Head of caudate nucleus (tissue), 42 donors: ENCODE measurements around the gene KIRREL3.

Experiments
- DNase-seq, 42 donors: peaks; one replicate each; pipeline versions ENCODE4 v3.0.0 to v3.0.0-alpha.2; 2020 to 2021; ENCODE audit warnings: mixed read lengths in 7 of 42
- intact Hi-C: fragments of 100-400 bp; cut with DNase I; formaldehyde crosslinking; loops from one replicate; pipeline ENCODE4 v1.15.0; 2022

Gene KIRREL3

DNA sequence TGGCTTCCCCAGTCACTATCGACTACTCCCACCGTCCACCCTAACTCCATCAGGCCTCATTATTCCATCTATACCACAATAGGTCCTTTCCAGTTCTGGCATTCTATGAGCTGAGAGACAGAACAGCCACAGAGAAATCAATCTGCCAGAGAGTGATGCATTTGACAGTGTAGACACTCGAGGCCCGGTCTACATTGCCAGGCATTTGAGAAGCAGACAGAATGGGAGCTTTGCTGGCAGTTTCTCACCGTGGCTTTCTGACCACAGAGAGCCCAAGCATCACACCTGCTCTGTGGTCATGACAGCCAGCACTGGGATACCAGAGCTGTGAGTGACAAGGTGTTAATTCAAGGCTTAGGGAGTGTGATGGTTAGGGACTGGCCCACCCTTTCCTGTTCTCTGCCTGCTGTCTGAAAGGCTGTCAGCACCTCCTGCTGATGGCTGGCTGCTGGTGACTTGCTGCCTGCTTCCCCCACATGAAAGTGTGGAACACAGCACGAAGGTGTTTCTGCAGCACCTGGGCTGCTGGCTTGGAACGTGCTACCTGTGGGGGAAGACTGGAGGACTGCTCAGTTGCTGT, 137.8 kb downstream of the KIRREL3 start:
- intact Hi-C loops, result no loop called here
- DNase-seq, result peak in 8 of 42 donors; percentile 22 to 53 (median 38)

DNA sequence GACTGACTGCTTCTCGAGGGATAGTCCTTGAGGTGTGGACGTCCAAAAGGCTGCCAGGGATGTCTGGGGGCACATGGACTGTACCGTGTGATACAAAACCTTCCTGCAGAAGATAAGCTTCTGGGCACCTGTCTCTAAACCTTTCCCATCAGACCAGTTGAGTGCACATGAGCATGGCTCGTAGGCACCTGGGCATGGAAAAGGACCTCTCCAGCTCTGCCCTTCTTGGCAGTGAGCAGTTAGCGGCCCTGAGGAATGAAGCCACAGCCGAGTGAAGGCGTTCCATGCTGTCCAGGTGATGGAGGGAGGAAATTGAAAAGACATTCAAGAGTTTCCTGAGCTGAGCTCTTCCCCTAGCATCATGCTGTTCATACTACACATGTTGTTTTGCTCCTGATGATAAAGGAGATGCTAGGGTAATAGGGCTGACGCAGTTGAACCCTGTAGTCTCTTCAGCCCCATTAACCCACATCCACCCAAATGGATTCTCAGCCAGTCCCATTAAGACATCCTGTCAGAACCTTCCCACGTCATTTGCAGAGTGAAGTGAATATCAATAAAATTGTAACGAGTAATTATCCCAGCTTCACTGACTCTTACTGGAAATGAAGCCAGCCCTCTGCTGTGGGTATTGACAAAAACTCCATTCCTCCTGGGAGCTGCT, 138.6 kb downstream of the KIRREL3 start:
- intact Hi-C loops, result no loop called here
- DNase-seq, result no peak

DNA sequence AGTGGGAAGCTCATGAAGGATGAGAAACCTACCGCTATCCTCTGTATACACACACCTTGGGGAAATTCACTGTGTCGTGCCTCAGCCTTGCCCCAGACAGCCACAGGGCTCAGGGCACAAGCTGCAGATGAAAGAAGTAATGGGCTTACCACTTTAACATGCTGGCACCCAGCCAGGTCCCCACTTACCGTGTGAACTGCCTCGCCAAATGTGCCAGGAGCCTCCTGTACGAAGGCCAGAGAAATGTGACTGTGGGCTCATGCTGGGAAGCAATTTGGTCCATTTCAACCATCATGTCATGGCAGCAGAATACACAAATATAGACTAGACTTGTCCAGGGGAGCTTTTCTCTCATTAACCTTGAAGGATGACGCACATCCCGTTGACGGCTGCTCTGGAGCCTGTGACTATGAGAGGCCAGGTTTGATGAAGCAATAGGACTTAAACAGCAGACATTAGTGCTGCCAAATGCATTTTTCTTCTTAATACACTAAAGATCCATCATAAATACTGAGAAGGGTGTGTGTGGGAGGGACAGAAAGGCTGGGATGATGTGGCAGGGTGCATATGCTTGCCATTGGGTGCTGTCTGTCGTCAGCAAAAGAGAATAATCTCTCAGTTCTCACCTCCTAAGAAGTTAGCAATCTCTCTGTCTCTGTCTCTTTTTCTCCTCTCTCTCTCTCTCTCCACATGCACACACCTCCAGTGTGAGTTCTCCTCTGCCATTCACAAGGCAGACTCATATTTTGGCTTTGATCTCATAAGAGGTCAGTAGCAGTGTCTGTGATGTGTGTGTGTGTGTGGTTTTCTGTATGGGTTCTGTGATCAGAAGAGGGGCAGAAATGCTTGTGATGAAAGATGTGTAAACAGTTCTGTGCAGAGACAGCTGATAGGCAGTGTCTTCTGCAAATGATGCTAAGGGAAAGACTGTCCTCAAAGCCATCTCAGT, 142.4 kb downstream of the KIRREL3 start:
- intact Hi-C loops, result no loop called here
- DNase-seq, result peak in 2 of 42 donors; percentile 29 to 49

DNA sequence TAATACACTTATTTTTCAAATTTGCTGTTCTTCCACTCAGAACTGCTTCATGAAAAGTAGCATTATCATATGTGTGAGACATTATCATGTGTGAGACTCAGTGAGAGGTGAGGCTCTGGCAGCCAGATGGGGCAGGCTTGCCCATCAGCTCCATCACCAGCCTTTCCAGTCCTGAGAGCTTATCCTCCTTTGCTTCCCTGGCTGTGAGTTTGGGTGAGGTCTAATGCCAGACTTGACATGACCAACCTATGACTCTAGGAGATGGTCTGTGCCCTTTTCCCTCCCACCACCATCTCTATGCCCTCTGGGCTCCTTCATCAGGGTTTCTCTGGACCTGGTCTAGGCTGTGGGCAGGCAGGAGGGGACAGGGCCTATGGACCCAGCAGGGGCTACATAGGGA, 145.0 kb downstream of the KIRREL3 start:
- no peak for DNase-seq
- intact Hi-C loops, result no loop called here

DNA sequence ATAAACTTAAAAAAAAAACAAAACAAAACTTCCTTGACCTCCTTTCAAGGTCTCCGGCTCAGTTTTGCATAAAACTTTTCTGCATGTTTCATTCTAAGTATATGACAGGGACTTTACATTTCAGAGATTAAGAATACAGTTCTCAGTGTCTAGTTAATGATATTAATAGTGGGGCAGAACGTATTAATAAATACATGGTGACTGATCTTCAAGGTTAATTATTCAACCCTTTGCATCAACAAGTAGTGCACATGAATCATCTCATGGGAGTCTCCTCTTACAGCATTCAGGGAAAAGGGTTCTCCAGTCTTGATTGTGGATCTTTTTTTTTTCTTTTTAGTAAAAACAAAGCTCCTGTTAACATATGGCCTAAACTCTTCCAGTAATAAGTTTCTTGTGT, 146.8 kb downstream of the KIRREL3 start:
- no peak for DNase-seq
- intact Hi-C loops, result no loop called here

DNA sequence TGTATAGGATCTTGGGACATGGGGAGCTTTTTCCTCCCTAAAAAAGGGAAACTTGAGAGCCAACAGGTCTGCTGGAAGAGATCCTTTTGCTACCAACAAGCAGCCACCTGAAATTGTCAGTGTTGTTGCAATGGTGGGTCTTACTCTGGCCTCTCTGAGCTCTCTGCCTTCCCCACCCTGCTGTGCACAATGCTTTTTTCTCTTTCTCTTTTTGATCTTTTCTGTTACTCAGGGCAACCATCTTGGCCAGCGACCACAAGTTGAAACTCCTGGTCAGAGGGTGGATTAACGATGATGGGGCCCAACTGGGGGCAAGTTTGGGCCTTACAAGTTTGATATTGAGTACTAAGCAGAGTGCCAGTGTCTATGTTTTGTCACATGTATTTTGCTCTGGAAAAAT, 155.8 kb downstream of the KIRREL3 start:
- no peak for DNase-seq
- intact Hi-C loops, result no loop called here

DNA sequence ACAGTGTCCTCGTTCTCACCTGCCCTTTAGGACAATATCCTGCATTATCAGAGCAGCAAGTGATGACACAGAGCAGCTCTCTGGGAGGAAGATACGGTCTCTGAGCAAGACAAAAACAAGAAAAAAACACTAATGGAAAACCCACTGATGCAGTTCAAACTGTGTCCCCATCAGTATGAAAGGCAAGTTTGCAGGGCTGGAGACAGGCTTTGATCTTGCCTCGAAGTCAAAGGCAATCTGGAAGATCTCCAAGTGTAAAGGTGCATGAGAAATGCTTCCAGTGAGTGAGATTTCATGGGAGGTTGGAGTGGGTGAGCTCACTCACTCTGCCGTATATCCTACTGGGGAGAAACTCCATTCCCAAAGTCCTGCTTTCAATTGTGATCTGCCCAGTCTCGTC, 157.5 kb downstream of the KIRREL3 start:
- no peak for DNase-seq
- intact Hi-C loops, result no loop called here

DNA sequence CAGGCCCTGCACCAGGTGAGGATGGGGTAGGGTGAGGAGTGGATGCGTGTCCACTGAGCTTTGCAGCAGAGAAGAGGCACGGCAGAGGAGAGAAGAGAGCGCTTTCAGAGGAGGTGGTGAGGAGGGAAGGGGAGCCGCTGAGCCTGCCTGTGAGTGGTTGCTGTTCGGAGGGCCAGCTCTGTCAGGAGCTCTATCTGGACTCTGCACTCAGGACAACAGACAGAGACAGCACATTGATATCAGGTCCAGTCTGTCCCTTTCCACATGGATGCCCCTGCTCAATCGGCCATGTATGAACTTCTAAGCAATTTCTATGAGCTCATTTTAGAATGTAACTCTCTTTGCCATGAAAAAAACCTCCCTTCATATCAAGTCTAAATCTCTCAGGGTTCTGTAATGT, 158.6 kb downstream of the KIRREL3 start:
- intact Hi-C loops, result no loop called here
- no peak for DNase-seq

DNA sequence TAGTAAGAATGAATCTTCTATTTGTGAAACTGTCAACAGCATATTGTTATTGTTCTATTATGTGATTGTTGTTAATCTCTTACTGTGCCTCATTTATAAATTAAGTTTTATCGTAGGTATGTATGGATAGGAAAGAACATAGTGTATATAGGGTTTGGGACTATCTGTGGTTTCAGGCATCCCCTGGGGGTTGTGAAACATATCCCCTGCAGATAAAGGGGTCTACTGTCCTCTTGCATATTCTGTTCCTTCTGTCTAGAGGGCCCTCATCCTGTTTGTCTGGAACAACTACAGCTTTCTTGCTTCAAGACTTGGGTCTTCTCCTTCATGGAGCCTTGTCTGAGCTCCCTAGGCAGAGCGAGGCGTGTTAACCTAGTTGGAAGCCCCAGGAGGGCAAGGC, 159.6 kb downstream of the KIRREL3 start:
- intact Hi-C loops, result no loop called here
- DNase-seq, result no peak

DNA sequence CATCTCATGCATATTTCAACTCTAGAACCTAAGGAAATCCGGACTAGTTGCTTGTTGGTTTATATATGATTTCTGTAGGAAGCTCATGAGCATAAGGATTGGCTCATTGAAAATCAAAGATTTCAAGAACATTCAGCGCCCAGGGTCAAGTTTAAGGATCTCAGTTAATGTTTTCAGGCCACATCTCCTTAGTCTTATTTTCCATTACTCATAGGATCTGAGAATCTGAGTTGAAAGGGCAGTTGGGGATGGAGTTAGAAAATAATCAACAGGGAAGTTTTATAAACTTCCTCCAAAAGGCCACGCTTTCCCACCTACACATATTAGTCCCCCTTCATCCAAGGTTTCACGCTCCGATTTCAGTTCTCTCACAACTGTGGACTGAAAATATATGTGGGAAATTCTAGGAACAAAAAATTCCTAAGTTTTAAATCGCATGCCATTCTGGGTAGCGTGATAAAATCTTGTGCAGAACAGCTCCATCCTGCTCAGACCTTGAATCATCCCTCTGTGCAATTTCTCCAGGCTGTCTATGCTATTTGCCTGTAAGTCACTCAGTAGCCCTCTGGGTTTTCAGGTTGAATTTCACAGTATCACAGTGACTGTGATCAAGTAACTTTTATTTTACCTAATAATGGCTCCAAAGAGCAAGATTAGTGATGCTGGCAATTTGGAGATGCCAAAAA, 160.2 kb downstream of the KIRREL3 start:
- intact Hi-C loops, result no loop called here
- DNase-seq, result no peak

DNA sequence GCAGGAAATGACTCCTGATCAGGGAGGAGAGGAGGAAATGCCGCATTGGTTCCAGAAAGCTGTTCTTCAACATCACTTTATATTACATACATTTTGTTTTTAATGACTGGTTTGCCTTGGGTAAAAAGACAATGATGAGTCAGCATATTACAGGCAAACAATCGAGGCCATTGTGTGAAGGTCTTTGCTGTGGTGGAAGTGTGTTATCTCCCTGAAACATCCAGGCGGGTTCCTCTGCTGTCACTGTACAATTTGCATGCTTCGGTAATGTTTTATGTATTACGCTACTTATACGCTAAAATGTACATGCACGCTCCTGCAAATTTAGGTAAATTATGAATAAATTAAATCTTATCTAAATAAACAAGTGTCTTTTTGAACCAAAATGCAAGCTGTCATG, 161.1 kb downstream of the KIRREL3 start:
- intact Hi-C loops, result no loop called here
- DNase-seq, result peak in 24 of 42 donors; percentile 11 to 81 (median 43)

DNA sequence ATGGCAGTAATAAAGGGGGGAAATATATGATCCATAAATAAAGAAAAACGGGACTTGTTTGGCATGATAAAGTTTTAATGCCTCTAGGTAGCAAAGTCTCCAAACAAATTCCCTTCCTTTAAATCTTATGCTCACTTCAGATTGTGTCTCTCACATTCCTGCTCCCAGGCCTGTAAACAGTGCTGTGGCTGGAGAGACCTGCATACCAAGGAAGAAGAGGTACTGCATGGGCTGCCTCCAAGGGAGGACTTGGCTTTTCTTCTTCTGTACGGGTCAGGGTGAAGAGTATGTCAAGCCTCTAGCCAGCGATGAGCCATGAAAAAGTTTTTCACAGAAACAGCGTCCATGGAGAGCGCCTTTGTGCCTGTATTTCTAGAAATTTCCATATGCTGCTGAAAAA, 161.8 kb downstream of the KIRREL3 start:
- intact Hi-C loops, result no loop called here

DNA sequence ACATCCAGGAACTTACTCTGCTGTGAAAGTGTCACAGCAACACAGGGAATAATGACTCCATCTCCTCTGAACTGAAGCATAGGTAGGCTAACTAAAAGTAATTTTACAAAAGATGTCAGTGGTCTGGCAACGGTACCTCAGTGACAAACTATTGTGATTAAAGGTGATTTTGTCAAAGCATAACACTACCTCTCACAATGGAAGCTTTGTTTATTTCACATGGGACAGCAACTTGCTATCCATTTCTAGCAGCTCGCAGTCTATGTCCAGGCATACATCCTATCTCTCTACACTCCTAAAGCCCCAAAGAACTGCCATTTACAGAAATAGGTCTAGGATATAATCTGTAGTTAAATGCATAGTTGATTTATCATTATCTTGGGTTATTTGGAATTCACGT, 163.0 kb downstream of the KIRREL3 start:
- intact Hi-C loops, result no loop called here
- DNase-seq, result no peak

More for the DNA sequence above, 161.8 kb downstream of the KIRREL3 start:
- no peak for DNase-seq

DNA sequence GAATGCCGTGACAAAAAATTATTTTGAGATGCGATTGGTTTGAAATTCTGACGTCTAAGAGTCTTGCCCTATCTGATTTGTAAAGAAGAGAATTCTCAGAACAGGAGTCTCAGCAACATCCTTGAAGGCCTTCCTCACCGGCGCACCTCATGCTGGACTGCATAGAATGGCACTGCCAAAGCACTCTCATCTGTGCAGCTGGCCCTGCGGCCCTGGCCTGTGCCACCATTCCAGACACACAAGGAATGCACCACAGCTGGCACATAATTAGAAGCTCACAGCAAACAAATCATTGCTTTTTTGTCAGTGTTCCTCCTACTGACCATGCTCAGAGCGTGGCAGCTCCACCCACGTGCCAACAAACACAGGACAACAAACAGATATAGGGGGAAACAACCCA, 166.0 kb downstream of the KIRREL3 start:
- intact Hi-C loops, result no loop called here
- peak in 39 of 42 donors; percentile 13 to 73 (median 42) for DNase-seq

DNA sequence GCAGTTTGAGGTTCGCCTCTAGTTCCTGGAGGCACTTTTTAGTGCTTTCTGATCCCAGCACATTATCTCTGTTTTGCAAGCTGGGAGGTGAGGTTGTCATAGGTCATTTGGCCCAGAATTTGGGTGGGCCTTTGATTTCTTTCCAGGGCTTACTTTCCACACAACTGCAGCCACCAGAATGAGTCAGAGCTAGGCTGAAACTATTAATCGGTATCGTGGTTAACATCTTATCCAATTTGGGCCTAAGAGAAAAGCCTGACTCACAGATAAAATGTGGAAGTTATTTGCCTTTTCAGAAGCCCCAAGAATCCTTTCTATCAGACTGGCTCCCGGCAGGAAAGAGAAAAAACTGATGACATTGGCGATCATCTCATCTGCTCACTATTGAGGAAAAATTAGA, 166.4 kb downstream of the KIRREL3 start:
- intact Hi-C loops, result no loop called here
- no peak for DNase-seq

DNA sequence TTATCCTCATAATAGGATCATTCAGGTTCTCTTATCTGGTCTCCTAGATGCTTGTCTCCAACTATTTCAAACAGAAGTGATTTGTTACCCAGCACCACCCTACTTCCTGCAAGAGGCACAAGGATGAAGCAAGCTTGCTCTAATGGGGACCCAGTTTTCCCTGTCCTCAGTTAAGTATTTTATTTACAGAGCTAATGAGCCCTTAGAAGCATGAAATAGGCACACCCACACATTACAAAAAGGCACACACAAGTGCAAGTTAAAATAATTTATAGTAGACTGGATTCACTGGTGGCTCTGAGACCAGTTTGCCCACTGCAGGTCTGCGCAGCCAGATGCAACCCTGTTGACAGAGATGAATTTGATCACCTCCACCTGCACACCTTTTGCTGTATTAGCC, 167.5 kb downstream of the KIRREL3 start:
- no peak for DNase-seq
- intact Hi-C loops, result no loop called here

DNA sequence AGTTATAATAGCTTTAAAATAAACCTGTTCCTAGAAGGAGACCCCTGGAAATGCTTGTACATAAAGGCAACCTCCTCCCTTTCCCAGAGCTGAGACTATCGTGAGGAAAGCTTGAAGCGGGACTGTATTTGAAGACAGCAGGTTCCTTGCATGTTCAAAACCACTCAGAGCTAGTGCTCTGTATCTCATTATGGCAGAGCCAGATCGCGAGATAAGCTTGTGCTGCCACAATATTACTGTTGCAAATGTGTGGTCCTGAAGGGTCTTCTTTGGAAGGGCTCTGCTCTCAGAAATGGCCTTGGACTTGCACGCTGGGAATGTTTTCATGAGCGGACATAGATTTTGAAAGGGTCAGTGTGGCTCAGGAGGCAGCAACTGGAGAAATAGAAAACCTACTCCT, 168.2 kb downstream of the KIRREL3 start:
- no peak for DNase-seq
- intact Hi-C loops, result no loop called here

DNA sequence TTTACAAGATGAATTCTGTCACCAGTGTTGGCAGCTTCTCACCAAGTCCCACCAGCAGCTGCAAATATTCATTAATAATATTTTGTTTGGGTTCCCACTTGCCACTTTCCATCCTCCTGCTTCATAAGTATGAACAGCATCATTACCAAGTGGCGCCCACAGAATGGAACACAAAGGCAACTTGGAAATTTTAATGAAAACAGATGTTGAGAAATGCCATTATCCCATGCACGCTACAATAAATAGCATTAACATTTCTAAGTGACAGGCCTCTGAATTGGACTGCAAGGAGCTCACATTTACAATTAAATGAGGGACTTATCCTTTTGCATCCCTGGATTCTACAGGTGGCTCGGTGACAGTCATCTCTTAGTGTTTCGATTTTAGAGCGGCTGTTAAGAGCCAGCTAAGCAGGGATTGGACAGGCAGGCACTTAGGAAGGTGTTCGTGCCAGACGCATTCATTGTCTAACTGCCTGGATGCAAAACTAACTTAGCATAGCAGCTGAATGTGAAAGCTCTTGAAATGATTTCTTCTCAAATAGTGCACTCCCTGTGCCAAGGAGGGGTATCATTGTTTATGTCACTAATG, 170.3 kb downstream of the KIRREL3 start:
- no peak for DNase-seq
- intact Hi-C loops, result no loop called here

DNA sequence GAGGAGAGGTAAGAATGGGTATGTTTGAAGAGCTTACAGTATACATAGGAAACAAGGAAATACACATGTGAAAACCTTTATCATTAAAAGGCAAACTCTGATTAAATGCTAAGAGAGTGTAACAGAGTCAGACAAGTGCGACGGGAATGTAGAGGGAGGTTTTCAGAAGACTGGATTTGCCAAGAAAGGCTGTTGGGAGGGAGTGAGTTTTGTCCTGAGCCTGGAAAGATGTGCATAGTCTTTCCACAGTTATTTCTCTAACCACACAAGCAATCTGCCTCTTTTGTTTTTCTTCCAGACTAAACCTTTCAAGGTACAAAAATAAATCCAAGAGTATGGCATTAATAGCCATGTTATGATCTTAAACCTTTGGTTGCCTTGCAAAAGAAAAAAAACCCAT, 170.9 kb downstream of the KIRREL3 start:
- no peak for DNase-seq
- intact Hi-C loops, result no loop called here
